CD4-positive, CD25-positive, alpha-beta regulatory T cell (primary cell): ENCODE results near the gene TLR9. TPM values are rescaled to one million over a fixed set of nuclear protein-coding genes. Genes with fewer than 3 reads are reported as not detected.

Source experiments
- ATAC-seq, 2 donors: fragments of 150-1000 bp; cut with Tn5 transposase; one replicate each; pipeline ENCODE4 v1.10.0; 2021; ENCODE audit warnings: low read depth in 2 of 2, moderate number of reproducible peaks in 2 of 2, moderate library complexity in 1 of 2
- DNase-seq, 3 donors: peaks; one replicate each; pipeline versions ENCODE4 v3.0.0 to v3.0.0-alpha.2; 2012 to 2022; ENCODE audit warnings: mixed read lengths in 1 of 3
- H3K27ac ChIP-seq: one replicate; pipeline ENCODE4 v1.7.0; 2013; ENCODE audit warnings: mild to moderate bottlenecking, low read length; ENCODE audit not compliant: insufficient read depth, poor library complexity, severe bottlenecking
- H3K27me3 ChIP-seq: one replicate; pipeline ENCODE4 v1.7.0; 2013; ENCODE audit warnings: low read length; ENCODE audit not compliant: control insufficient read depth, insufficient read depth
- H3K36me3 ChIP-seq: one replicate; pipeline ENCODE4 v1.7.0; 2013; ENCODE audit warnings: mild to moderate bottlenecking, low read length, moderate library complexity; ENCODE audit not compliant: control insufficient read depth, insufficient read depth
- H3K4me1 ChIP-seq: 2 replicates; pipeline ENCODE4 v1.7.0; 2013; ENCODE audit warnings: mild to moderate bottlenecking, low read length; ENCODE audit not compliant: insufficient read depth, control insufficient read depth, poor library complexity, severe bottlenecking
- H3K4me3 ChIP-seq: one replicate; pipeline ENCODE4 v1.7.0; 2013; ENCODE audit warnings: low read depth, mild to moderate bottlenecking, low read length, moderate library complexity
- H3K9me3 ChIP-seq, 2 experiments: 1 replicate in 1 of 2; 2 replicates in 1 of 2; pipeline ENCODE4 v1.7.0; 2013; ENCODE audit warnings: low read length in 2 of 2, mild to moderate bottlenecking in 1 of 2, moderate library complexity in 1 of 2; ENCODE audit not compliant: control insufficient read depth in 2 of 2
- H3K27ac Mint-ChIP-seq, 3 donors: one replicate each; pipeline ENCODE4 v1.8.0; 2020 to 2022; ENCODE audit warnings: mild to moderate bottlenecking in 3 of 3, mixed read lengths in 3 of 3, moderate library complexity in 2 of 3
- H3K27me3 Mint-ChIP-seq: one replicate; pipeline ENCODE4 v1.8.0; 2022; ENCODE audit warnings: mild to moderate bottlenecking, mixed read lengths
- H3K36me3 Mint-ChIP-seq: one replicate; pipeline ENCODE4 v1.8.0; 2020; ENCODE audit warnings: mixed read lengths
- H3K4me1 Mint-ChIP-seq, 4 donors: one replicate each; pipeline ENCODE4 v1.8.0; 2020 to 2022; ENCODE audit warnings: mixed read lengths in 4 of 4, mild to moderate bottlenecking in 1 of 4
- H3K4me3 Mint-ChIP-seq, 4 donors: one replicate each; pipeline ENCODE4 v1.8.0; 2020 to 2022; ENCODE audit warnings: mild to moderate bottlenecking in 4 of 4, mixed read lengths in 4 of 4, moderate library complexity in 3 of 4
- H3K9me3 Mint-ChIP-seq, 7 donors: one replicate each; pipeline ENCODE4 v1.8.0; 2020 to 2022; ENCODE audit warnings: mixed read lengths in 7 of 7, mild to moderate bottlenecking in 3 of 7, moderate library complexity in 2 of 7
- polyA plus RNA-seq, 4 donors: library from polyadenylated mRNA; unstranded; fragments of 300-500 nt; fragmentation: Illumina TruSeq; gene quantifications; one replicate each; pipeline ENCODE4 v1.2.3, GENCODE V29; 2021
- total RNA-seq: library from RNA; stranded (reverse); gene quantifications from one replicate; pipeline ENCODE4 v1.2.3, GENCODE V29; 2022

Gene TLR9
- total and polyA plus RNA-seq, 5 donors from 2014 or later: 0.16 to 0.27 TPM; not detected in 3

- Mint-ChIP-seq H3K27ac (peak overlapping the region; percentile 62 to 97 (median 86)), H3K4me1 (peaks cover 21 to 79% (median 50%) of the 10 kb centered on the region in 4 donors), H3K9me3 (peaks cover 0 to 1% (median 0%) of the 10 kb centered on the region in 7 donors), H3K4me3 (peak overlapping the region; percentile 65 to 80 (median 76)), H3K27me3 (no peaks in the 10 kb centered on the region), H3K36me3 (peaks cover 21% of the 10 kb centered on the region)
- ATAC-seq (peak in 1 of 2 donors; percentile 27), DNase-seq (peak in 1 of 3 donors; percentile 80)
- Histone ChIP-seq H3K36me3 (peaks cover 20% of the 10 kb centered on the region), H3K4me3 (peak overlapping the region; percentile 56), H3K4me1 (peaks cover 72% of the 10 kb centered on the region), H3K27me3 (no peaks in the 10 kb centered on the region), H3K9me3 (no peaks in the 10 kb centered on the region), H3K27ac (peak overlapping the region; percentile 67)
Measured at GRCh38 chr3:52218454-52218853, 7.0 kb downstream of the TLR9 start.

GRCh38 chr3:52218026-52218425 lies 7.4 kb downstream of the TLR9 start:
- H3K4me1 Mint-ChIP-seq: peaks cover 21 to 75% (median 47%) of the 10 kb centered on the region in 4 donors
- H3K36me3 ChIP-seq: peaks cover 23% of the 10 kb centered on the region

GRCh38 chr3:52217409-52217805 lies 8.0 kb downstream of the TLR9 start:
- Mint-ChIP-seq H3K27ac (peak overlapping the region; percentile 92 to 98 (median 97)), H3K4me3 (peak overlapping the region; percentile 32 to 80 (median 76)), H3K27me3 (no peaks in the 10 kb centered on the region), H3K36me3 (peaks cover 28% of the 10 kb centered on the region), H3K4me1 (peaks cover 21 to 69% (median 45%) of the 10 kb centered on the region in 4 donors), H3K9me3 (peaks cover 0 to 1% (median 0%) of the 10 kb centered on the region in 7 donors)
- H3K4me1 ChIP-seq: peaks cover 61% of the 10 kb centered on the region
- peak in 1 of 3 donors; percentile 51 for DNase-seq
- no peak for ATAC-seq
- peak overlapping the region; percentile 66 for H3K27ac ChIP-seq
- H3K36me3 ChIP-seq: peaks cover 29% of the 10 kb centered on the region
- no peaks in the 10 kb centered on the region for H3K27me3 ChIP-seq
- no peaks in the 10 kb centered on the region for H3K9me3 ChIP-seq
- peak overlapping the region; percentile 54 for H3K4me3 ChIP-seq

More at GRCh38 chr3:52218026-52218425, 7.4 kb downstream of the TLR9 start:
- Histone ChIP-seq H3K9me3 (no peaks in the 10 kb centered on the region), H3K27ac (peak overlapping the region; percentile 66), H3K4me1 (peaks cover 67% of the 10 kb centered on the region), H3K27me3 (no peaks in the 10 kb centered on the region), H3K4me3 (peak overlapping the region; percentile 56)
- peaks cover 0 to 1% (median 0%) of the 10 kb centered on the region in 7 donors for H3K9me3 Mint-ChIP-seq
- peaks cover 25% of the 10 kb centered on the region for H3K36me3 Mint-ChIP-seq
- peak overlapping the region; percentile 62 to 98 (median 97) for H3K27ac Mint-ChIP-seq
- no peaks in the 10 kb centered on the region for H3K27me3 Mint-ChIP-seq
- DNase-seq (no peak), ATAC-seq (no peak)
- H3K4me3 Mint-ChIP-seq: peak overlapping the region; percentile 32 to 80 (median 76)

- H3K36me3 ChIP-seq: peaks cover 35% of the 10 kb centered on the region
- peaks cover 34% of the 10 kb centered on the region for H3K36me3 Mint-ChIP-seq
- no peaks in the 10 kb centered on the region for H3K27me3 ChIP-seq
- ATAC-seq: peak; percentile 74 to 77
- H3K27ac ChIP-seq: peak overlapping the region; percentile 66
- peak overlapping the region; percentile 32 to 80 (median 76) for H3K4me3 Mint-ChIP-seq
- H3K27me3 Mint-ChIP-seq: no peaks in the 10 kb centered on the region
- no peaks in the 10 kb centered on the region for H3K9me3 ChIP-seq
- peaks cover 55% of the 10 kb centered on the region for H3K4me1 ChIP-seq
- peak overlapping the region; percentile 54 for H3K4me3 ChIP-seq
- H3K27ac Mint-ChIP-seq: peak overlapping the region; percentile 92 to 98 (median 97)
- DNase-seq: peak in 2 of 3 donors; percentile 36 to 59
- peaks cover 0 to 1% (median 0%) of the 10 kb centered on the region in 7 donors for H3K9me3 Mint-ChIP-seq
- peaks cover 19 to 63% (median 40%) of the 10 kb centered on the region in 4 donors for H3K4me1 Mint-ChIP-seq
Measured at GRCh38 chr3:52216585-52217408, 8.6 kb downstream of the TLR9 start.

GRCh38 chr3:52215351-52215750 lies 10.1 kb downstream of the TLR9 start:
- Histone ChIP-seq H3K9me3 (no peaks in the 10 kb centered on the region), H3K36me3 (peaks cover 50% of the 10 kb centered on the region), H3K4me1 (peaks cover 41% of the 10 kb centered on the region), H3K27ac (no peak overlapping the region), H3K4me3 (no peak overlapping the region), H3K27me3 (no peaks in the 10 kb centered on the region)
- Mint-ChIP-seq H3K27ac (peak overlapping the region in 1 of 3 donors; percentile 91), H3K36me3 (peaks cover 42% of the 10 kb centered on the region), H3K27me3 (no peaks in the 10 kb centered on the region), H3K4me1 (peaks cover 14 to 52% (median 34%) of the 10 kb centered on the region in 4 donors), H3K9me3 (peaks cover 0 to 1% (median 0%) of the 10 kb centered on the region in 7 donors), H3K4me3 (peak overlapping the region in 1 of 4 donors; percentile 27)
- DNase-seq (no peak), ATAC-seq (no peak)

- peaks cover 62% of the 10 kb centered on the region for H3K36me3 ChIP-seq
- no peak overlapping the region for H3K27ac Mint-ChIP-seq
- no peaks in the 10 kb centered on the region for H3K27me3 ChIP-seq
- H3K4me3 ChIP-seq: no peak overlapping the region
- H3K4me1 ChIP-seq: peaks cover 26% of the 10 kb centered on the region
- ATAC-seq (no peak), DNase-seq (no peak)
- H3K9me3 ChIP-seq: no peaks in the 10 kb centered on the region
- H3K4me1 Mint-ChIP-seq: peaks cover 14 to 38% (median 27%) of the 10 kb centered on the region in 4 donors
- H3K36me3 Mint-ChIP-seq: peaks cover 45% of the 10 kb centered on the region
- H3K27ac ChIP-seq: no peak overlapping the region
- H3K27me3 Mint-ChIP-seq: no peaks in the 10 kb centered on the region
- no peak overlapping the region for H3K4me3 Mint-ChIP-seq
- peaks cover 0 to 1% (median 0%) of the 10 kb centered on the region in 7 donors for H3K9me3 Mint-ChIP-seq
Measured at GRCh38 chr3:52213901-52214300, 11.5 kb downstream of the TLR9 start.

- no peak overlapping the region for H3K27ac ChIP-seq
- peaks cover 71% of the 10 kb centered on the region for H3K36me3 ChIP-seq
- no peaks in the 10 kb centered on the region for H3K27me3 ChIP-seq
- no peak for ATAC-seq
- DNase-seq: no peak
- peaks cover 17% of the 10 kb centered on the region for H3K4me1 ChIP-seq
- Mint-ChIP-seq H3K36me3 (peaks cover 46% of the 10 kb centered on the region), H3K27ac (peak overlapping the region in 1 of 3 donors; percentile 57), H3K4me3 (no peak overlapping the region), H3K27me3 (no peaks in the 10 kb centered on the region), H3K9me3 (peaks cover 0 to 1% (median 0%) of the 10 kb centered on the region in 7 donors), H3K4me1 (peaks cover 14 to 30% (median 22%) of the 10 kb centered on the region in 4 donors)
- no peak overlapping the region for H3K4me3 ChIP-seq
- H3K9me3 ChIP-seq: no peaks in the 10 kb centered on the region
Measured at GRCh38 chr3:52213005-52213404, 12.4 kb downstream of the TLR9 start.
